Activated naive CD8-positive, alpha-beta T cell (primary cell): ENCODE data around the gene NTM.

Experiments used
- H3K27ac Mint-ChIP-seq: one replicate; pipeline ENCODE4 v1.8.0; 2021; ENCODE audit warnings: mixed read lengths
- H3K27me3 Mint-ChIP-seq: one replicate; pipeline ENCODE4 v1.8.0; 2021; ENCODE audit warnings: mixed read lengths
- H3K36me3 Mint-ChIP-seq: one replicate; pipeline ENCODE4 v1.8.0; 2021; ENCODE audit warnings: mixed read lengths
- H3K4me1 Mint-ChIP-seq: one replicate; pipeline ENCODE4 v1.8.0; 2021; ENCODE audit warnings: low read depth, mixed read lengths
- H3K4me3 Mint-ChIP-seq: one replicate; pipeline ENCODE4 v1.8.0; 2021; ENCODE audit warnings: mild to moderate bottlenecking, mixed read lengths
- H3K9me3 Mint-ChIP-seq: one replicate; pipeline ENCODE4 v1.8.0; 2021; ENCODE audit warnings: low read depth, mixed read lengths

NTM gene

DNA sequence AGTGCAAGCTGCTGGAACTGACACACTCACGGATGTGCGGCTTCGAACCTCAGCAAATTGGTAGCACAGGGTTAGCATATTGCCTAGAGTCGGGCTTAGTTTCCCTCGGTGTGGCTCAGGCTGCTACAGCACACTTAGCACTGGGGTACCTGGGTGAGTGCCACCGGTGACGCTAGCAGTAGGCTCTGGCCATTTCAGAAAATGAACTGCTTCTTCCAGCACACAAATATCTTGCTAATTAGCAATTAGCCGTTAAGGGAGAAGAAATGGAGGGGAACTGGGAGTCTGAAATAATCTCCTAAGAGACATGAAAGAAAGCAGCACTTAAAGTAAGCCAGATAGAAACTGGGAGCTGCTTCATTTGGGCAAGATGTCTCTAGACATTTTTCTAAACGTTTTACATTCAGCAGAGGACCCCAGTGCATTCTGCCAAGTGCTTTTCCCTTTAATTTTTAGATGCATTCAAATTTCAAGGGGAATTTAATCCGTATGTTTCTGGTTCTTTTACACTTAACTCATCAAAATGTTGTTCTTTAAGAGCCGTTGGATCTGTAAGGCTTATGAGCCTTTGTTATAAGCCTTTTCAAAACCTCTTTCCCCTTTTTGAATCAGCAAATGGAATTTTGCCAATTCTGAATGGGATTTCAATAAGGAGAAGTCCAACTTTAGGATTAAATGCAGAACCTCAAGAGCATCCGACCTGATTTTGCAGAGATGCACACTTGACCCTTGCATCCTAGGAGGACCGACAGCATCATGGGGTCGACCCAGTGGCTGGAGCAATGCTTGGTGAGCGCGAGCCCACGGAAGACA is 708.1 kb downstream of the NTM start:
- Mint-ChIP-seq H3K27ac (no peak overlapping the region), H3K4me3 (no peak overlapping the region), H3K4me1 (no peaks in the 10 kb centered on the region), H3K27me3 (no peaks in the 10 kb centered on the region), H3K36me3 (no peaks in the 10 kb centered on the region), H3K9me3 (no peaks in the 10 kb centered on the region)

DNA sequence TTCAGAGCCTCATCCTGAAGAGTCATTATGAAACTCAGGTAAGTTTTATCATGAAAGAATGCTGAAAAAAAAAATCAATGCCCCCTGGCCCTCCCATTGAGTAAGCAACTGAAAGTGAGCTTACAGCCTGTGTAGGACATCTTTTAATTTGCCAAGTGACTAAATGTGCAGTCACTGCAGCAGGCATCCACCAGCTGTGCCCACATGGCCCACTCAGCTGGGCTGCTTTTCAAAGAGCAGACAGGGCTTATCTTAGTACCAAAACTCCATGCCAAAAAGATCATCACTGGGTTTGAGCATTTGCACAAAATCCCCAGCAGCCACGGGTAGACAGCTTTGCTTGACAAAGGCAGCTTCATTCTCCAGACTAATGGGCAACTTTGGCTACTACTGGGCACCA is 709.7 kb downstream of the NTM start:
- Mint-ChIP-seq H3K36me3 (no peaks in the 10 kb centered on the region), H3K9me3 (no peaks in the 10 kb centered on the region), H3K27me3 (no peaks in the 10 kb centered on the region), H3K4me3 (no peak overlapping the region), H3K27ac (no peak overlapping the region), H3K4me1 (no peaks in the 10 kb centered on the region)

DNA sequence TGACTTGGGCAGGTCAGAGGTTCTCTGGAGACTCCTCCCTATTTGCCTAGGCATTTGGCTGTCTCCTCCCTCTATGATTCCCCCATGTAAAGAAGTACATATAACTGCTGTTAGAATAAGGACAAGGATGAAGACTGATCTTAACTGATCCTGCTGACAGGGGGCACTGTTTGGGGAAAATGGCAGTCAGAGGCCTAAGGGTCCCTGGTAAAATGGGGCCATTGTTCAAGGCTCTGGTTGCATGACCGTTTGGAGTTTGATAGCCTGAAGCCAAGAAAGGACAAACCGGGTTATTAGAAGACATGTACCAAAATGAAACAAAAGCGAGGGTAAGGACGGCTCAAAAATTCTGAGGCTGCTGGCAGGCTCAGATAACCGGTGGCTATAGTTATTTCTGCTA is 712.2 kb downstream of the NTM start:
- no peaks in the 10 kb centered on the region for H3K27me3 Mint-ChIP-seq
- no peaks in the 10 kb centered on the region for H3K36me3 Mint-ChIP-seq
- no peak overlapping the region for H3K4me3 Mint-ChIP-seq
- no peaks in the 10 kb centered on the region for H3K4me1 Mint-ChIP-seq
- peaks cover 5% of the 10 kb centered on the region for H3K9me3 Mint-ChIP-seq
- no peak overlapping the region for H3K27ac Mint-ChIP-seq

DNA sequence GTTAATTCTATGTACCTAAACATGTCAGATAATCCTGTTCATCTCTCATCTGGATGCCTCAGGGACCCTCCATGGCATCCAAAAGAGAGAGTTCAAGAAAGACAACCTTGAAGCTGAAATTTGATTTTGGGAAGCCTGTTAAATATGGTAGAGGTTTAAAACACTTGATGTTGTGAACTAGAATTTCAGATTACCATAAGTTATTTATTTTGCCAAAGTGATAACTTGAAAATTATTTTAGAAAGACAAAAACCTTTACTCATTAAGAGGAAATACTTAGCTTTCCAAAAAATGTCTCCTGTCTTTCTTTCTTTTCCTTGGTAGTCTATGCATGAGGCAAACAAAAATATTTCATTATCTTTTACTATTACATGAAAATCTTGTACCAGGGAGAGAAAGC is 714.0 kb downstream of the NTM start:
- H3K27me3 Mint-ChIP-seq = no peaks in the 10 kb centered on the region
- no peaks in the 10 kb centered on the region for H3K36me3 Mint-ChIP-seq
- H3K4me3 Mint-ChIP-seq = no peak overlapping the region
- H3K27ac Mint-ChIP-seq = no peak overlapping the region
- H3K4me1 Mint-ChIP-seq = no peaks in the 10 kb centered on the region
- H3K9me3 Mint-ChIP-seq = peaks cover 5% of the 10 kb centered on the region

DNA sequence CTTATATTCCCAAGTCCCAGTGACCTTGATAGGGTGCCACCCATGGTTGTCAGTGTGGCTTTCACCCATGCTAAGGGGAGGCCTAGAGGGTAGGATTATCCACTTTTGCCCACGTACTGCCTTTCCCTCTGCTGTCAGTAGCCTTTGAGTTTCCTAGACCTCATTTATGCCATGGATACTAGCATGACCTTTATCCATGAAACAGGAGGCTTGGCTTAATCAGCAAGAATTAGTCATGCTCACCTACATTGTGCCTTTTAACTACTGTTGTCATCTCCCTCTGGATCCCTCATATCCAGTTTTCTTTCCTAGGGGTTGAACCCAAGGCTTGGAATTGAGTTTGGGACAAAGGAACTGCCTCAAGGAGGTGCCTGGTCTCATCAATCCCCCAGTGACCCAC is 716.7 kb downstream of the NTM start:
- no peak overlapping the region for H3K4me3 Mint-ChIP-seq
- no peaks in the 10 kb centered on the region for H3K36me3 Mint-ChIP-seq
- H3K9me3 Mint-ChIP-seq = peaks cover 5% of the 10 kb centered on the region
- no peaks in the 10 kb centered on the region for H3K4me1 Mint-ChIP-seq
- H3K27me3 Mint-ChIP-seq = no peaks in the 10 kb centered on the region
- no peak overlapping the region for H3K27ac Mint-ChIP-seq

DNA sequence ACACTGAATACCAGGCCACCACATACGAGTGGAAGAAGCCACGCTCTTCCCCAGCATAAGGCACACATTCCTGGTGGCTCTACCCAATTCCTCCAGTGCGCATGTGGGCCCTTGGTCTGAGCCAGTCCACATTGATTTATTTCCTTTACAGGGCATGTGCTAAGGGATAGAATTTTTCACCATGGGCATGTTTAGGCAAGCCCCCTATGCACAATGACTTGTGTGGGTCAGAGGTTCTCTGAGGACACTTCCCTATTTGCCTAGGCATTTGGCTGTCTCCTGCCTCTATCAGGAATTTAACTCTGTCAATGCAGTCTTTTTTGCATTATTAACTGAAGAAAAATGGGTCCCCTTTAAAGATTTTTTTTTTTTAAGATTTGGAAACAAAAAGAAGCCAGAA is 718.1 kb downstream of the NTM start:
- Mint-ChIP-seq H3K4me1 (no peaks in the 10 kb centered on the region), H3K27me3 (no peaks in the 10 kb centered on the region), H3K36me3 (no peaks in the 10 kb centered on the region), H3K4me3 (no peak overlapping the region), H3K27ac (no peak overlapping the region), H3K9me3 (peaks cover 5% of the 10 kb centered on the region)

DNA sequence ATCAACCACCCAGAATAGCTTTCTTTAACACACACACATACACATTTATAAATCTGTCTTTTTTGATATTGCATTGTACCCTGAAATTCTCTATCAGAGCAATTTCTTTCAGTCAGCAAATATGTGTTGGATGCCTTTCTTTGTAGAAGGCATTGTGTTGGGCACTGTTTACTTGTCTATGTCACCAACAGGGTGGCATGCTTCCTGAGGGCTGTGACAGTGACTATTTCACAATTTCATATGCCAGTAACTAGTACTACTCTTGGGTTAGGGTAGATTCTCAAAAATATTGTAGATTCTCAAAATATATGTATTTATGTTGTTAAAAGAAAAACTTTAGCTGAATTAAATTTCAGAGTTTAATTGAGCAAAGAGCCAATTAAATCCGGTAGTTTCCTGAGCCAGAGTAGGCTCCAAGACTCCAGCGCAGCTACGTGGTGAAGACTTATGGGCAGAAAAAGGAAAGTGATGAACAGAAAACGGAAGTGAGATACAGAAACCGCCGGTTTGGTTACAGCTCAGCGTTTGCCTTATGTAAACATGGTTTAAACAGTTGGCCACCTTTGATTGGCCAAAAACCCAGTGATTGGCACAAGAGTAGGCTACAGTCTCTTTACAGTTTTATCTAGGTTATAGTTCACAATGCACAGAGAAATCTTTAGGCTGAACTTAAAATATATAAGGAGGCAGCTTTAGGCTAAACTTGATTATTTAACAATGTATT is 723.3 kb downstream of the NTM start:
- no peaks in the 10 kb centered on the region for H3K4me1 Mint-ChIP-seq
- H3K27me3 Mint-ChIP-seq = no peaks in the 10 kb centered on the region
- H3K36me3 Mint-ChIP-seq = no peaks in the 10 kb centered on the region
- H3K4me3 Mint-ChIP-seq = no peak overlapping the region
- no peaks in the 10 kb centered on the region for H3K9me3 Mint-ChIP-seq
- no peak overlapping the region for H3K27ac Mint-ChIP-seq

DNA sequence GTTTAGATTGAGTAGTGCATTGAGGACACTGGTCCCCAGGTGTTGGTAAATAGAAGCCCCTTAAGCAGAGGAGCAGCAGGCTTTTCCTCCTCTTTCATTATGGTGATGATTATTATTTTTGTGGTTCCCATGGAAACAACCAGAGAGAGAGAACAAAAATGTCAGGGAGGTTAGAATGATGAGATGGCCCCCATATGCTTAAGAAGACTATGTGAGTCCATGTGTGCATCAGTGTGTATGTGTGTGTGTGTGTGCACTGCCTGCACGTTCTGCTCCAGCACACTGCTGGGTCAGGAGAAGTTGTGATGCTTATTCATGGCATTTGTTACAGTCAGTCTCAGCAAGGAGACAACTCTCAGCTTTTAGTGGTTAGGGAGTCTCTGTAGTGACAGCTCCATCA is 724.2 kb downstream of the NTM start:
- Mint-ChIP-seq H3K9me3 (no peaks in the 10 kb centered on the region), H3K4me1 (no peaks in the 10 kb centered on the region), H3K4me3 (no peak overlapping the region), H3K27ac (no peak overlapping the region), H3K27me3 (no peaks in the 10 kb centered on the region), H3K36me3 (no peaks in the 10 kb centered on the region)

DNA sequence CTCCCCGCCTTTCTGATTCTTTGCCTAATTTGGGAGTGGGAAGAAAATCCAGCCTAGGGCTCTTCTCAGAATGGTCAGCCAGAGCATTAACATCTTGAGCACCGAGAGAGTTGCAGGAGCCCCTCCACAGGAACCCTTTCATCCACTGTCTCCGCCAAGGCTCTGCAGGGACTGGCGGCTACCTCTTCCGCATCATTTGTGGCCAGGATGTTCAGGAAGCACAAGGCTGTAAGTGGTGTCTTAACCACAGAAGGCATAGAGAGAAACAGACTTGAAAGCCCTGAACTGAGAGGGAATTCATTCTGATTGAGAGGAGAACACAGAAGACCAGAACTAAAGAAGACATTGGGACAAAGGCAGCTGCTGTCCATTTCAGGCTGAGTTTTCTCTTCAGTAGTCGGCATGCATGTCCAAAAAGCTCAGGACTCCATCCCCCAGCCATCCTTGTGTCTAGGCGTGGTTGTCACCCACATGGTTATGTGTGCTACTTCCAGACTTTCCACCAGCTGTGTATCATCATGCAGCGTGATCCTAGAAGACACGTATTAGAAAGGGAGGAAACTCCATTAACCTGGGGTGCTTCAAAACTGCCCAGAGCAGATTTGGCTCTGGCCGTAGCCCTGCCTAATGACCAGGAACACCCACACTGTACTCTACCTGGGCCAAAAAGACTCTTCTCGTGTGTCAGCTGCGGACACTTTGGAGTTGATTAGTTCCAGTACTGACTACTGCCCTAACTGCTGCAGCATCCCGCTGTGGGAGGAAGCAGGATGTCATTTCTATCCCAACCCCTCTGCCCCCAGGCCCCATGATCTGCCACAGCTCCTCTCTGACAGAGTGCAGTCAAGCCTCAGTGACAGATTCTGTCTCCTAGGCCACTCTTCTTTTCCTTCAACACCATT is 725.1 kb downstream of the NTM start:
- no peaks in the 10 kb centered on the region for H3K36me3 Mint-ChIP-seq
- H3K27me3 Mint-ChIP-seq = no peaks in the 10 kb centered on the region
- no peak overlapping the region for H3K4me3 Mint-ChIP-seq
- no peak overlapping the region for H3K27ac Mint-ChIP-seq
- H3K4me1 Mint-ChIP-seq = no peaks in the 10 kb centered on the region
- H3K9me3 Mint-ChIP-seq = no peaks in the 10 kb centered on the region

DNA sequence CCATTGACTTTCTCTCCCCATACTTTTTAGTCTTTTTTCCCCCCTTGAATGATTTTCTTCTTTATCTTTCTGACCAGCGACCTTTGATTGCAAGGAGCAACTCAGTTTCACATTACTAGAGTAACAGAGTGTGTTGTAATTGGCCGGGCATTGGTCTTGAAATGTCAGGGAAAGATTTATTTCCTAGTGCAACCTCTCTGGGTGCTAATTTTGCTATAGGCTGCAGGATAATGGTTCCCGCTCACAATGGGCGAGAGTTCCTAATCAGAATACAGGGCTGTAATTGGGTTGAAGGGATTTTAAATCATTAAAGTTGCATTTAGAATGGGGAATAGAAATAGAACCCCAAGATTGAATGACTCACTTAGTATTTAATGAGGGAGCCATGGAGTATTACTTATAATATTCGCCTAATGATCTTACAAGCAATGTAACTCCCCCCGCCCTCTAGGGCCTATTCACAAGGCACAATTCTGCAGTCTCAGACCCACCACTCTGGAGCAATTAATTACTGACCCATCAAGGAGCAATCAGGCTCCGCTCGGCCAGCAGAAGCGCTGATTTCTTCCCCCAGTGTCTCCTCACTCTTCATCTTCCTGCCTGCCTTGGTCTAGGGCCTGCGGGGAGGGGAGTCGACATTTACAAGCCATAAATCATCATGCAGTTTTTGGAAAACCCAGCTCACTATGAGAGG is 725.9 kb downstream of the NTM start:
- H3K4me3 Mint-ChIP-seq = no peak overlapping the region
- H3K27ac Mint-ChIP-seq = no peak overlapping the region
- no peaks in the 10 kb centered on the region for H3K36me3 Mint-ChIP-seq
- no peaks in the 10 kb centered on the region for H3K4me1 Mint-ChIP-seq
- no peaks in the 10 kb centered on the region for H3K9me3 Mint-ChIP-seq
- H3K27me3 Mint-ChIP-seq = no peaks in the 10 kb centered on the region

DNA sequence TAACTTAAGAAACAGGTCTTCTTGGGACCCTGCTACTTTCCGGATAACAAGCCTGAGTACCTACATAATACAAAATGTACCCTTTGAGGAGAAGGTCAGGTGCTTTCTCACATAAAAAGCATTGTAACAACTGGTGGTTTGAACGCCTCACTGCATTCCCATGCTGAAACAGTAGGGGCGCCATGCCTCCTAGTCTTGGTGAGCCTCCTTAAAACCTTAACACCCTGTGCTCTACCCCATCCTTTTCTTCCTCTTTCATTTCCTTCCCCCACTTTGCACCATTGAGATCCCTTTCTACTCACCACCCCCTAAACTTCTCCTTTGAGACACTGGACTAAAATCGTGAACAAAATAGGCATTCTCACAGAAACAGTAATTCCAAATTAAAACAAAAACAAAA is 729.3 kb downstream of the NTM start:
- H3K4me1 Mint-ChIP-seq = no peaks in the 10 kb centered on the region
- H3K27me3 Mint-ChIP-seq = no peaks in the 10 kb centered on the region
- H3K9me3 Mint-ChIP-seq = no peaks in the 10 kb centered on the region
- no peaks in the 10 kb centered on the region for H3K36me3 Mint-ChIP-seq
- no peak overlapping the region for H3K27ac Mint-ChIP-seq
- H3K4me3 Mint-ChIP-seq = no peak overlapping the region

DNA sequence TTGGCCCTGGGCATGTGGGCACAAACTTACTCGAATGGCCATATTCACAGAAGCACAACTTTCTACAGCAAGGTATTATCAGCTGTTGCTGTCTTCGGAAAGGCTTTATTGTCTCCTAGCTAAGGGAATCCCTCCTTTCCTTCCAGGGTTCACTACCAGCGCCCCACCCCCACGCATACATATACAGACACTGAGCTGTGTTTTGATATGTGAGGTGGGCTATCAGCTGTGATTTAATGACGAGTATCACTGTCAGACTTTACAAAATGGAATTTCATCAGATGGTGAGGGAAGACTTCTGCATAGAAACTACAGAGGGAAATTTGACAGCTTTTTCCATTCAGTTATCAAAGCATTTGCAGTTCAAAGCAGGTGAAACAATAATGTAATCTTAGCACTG is 730.2 kb downstream of the NTM start:
- no peaks in the 10 kb centered on the region for H3K27me3 Mint-ChIP-seq
- no peak overlapping the region for H3K4me3 Mint-ChIP-seq
- H3K36me3 Mint-ChIP-seq = no peaks in the 10 kb centered on the region
- H3K4me1 Mint-ChIP-seq = no peaks in the 10 kb centered on the region
- no peaks in the 10 kb centered on the region for H3K9me3 Mint-ChIP-seq
- H3K27ac Mint-ChIP-seq = no peak overlapping the region

DNA sequence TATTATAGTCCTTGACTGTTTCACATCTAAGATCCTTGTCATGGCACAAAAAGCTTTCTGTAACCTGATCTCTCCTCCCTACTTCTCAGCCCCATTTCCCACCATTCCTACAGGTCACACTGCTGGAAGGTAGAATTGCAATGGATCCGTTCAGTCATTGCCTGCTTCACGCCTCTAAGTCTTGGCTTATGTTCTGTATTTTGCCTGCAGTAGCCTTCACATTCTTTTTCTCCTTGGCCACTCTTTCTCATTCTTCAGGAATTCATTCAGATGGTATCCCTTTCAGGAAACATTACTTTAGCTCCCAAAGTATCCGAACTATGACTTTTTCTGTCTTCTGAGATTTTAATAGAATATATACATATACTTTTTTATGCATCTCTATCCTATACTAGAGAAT is 731.5 kb downstream of the NTM start:
- Mint-ChIP-seq H3K36me3 (no peaks in the 10 kb centered on the region), H3K4me1 (no peaks in the 10 kb centered on the region), H3K27me3 (no peaks in the 10 kb centered on the region), H3K4me3 (no peak overlapping the region), H3K9me3 (no peaks in the 10 kb centered on the region), H3K27ac (no peak overlapping the region)

DNA sequence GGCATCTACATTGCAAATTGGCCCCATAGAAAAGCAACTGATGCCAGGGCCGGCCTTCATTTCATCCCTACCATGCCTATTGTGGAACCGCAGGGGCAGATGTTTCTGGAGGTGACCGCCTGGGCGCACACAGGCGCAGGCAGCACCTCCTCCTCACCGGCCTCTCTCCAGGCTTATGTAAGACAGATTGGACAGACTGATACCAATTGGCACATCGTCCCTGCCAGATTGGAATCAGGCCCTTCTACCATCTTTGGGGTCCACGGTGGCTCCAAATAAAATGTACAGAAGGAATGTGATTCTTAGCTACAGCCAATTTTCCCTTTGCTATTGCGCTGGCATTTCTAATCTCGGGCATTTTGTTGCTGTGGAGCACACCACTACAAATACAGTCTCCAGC is 732.6 kb downstream of the NTM start:
- no peak overlapping the region for H3K4me3 Mint-ChIP-seq
- no peak overlapping the region for H3K27ac Mint-ChIP-seq
- no peaks in the 10 kb centered on the region for H3K4me1 Mint-ChIP-seq
- H3K36me3 Mint-ChIP-seq = no peaks in the 10 kb centered on the region
- no peaks in the 10 kb centered on the region for H3K27me3 Mint-ChIP-seq
- H3K9me3 Mint-ChIP-seq = no peaks in the 10 kb centered on the region
